CD4-positive, alpha-beta T cell (primary cell): Measurements from ENCODE around the gene WFDC5. TPM values are rescaled to one million over a fixed set of nuclear protein-coding genes. Genes with fewer than 3 reads are reported as not detected.

Experiments
- ATAC-seq: fragments of 200-7000 bp; cut with Tn5 transposase; one replicate; pipeline ENCODE4 v1.10.0; 2022; ENCODE audit warnings: mild to moderate bottlenecking; ENCODE audit not compliant: poor library complexity
- CTCF ChIA-PET: fragments of 350-600 bp; sonication (Branson Sonifier 250); formaldehyde crosslinking; loops from one replicate; lab custom pipeline; 2021; ENCODE audit warnings: antibody characterized with exemption, inconsistent platforms; lab: Charles Lee
- POLR2A ChIA-PET: fragments of 350-600 bp; sonication (Branson Sonifier 250); formaldehyde crosslinking; loops from one replicate; lab custom pipeline; 2021; ENCODE audit warnings: antibody characterized with exemption, inconsistent platforms; lab: Charles Lee
- DNase-seq, 14 experiments: peaks; one replicate each; pipeline ENCODE4 v3.0.0-alpha.2; 2013 to 2020; ENCODE audit warnings: mixed read lengths in 2 of 14
- H3K27ac ChIP-seq, 2 donors: one replicate each; pipeline versions ENCODE4 v1.5.1 to v1.7.0; 2013; ENCODE audit warnings: low read length in 2 of 2, low read depth in 1 of 2, mild to moderate bottlenecking in 1 of 2
- H3K27me3 ChIP-seq, 2 experiments: 1 replicate in 1 of 2; 2 replicates in 1 of 2; pipeline versions ENCODE4 v1.6.1 to v1.7.0; 2013; ENCODE audit warnings: low read length in 2 of 2, control low read depth in 1 of 2, mild to moderate bottlenecking in 1 of 2, moderate library complexity in 1 of 2; ENCODE audit not compliant: insufficient read depth in 2 of 2, control insufficient read depth in 1 of 2
- H3K36me3 ChIP-seq: one replicate; pipeline ENCODE4 v1.6.1; 2013; ENCODE audit warnings: low read length, control low read depth; ENCODE audit not compliant: insufficient read depth
- H3K4me1 ChIP-seq: one replicate; pipeline ENCODE4 v1.6.1; 2013; ENCODE audit warnings: low read length, control low read depth; ENCODE audit not compliant: insufficient read depth
- H3K4me3 ChIP-seq: one replicate; pipeline ENCODE4 v1.5.1; 2013; ENCODE audit warnings: mild to moderate bottlenecking, low read length, moderate library complexity
- H3K9me3 ChIP-seq, 2 experiments: 1 replicate in 1 of 2; 2 replicates in 1 of 2; pipeline versions ENCODE4 v1.6.1 to v1.7.0; 2013; ENCODE audit warnings: low read length in 2 of 2, mild to moderate bottlenecking in 2 of 2, control low read depth in 1 of 2, moderate library complexity in 1 of 2; ENCODE audit not compliant: control insufficient read depth in 1 of 2, insufficient read depth in 1 of 2
- H3K27ac Mint-ChIP-seq: one replicate; pipeline ENCODE4 v1.8.0; 2020; ENCODE audit warnings: mixed read lengths
- H3K27me3 Mint-ChIP-seq: one replicate; pipeline ENCODE4 v1.8.0; 2021; ENCODE audit warnings: mixed read lengths
- H3K36me3 Mint-ChIP-seq: one replicate; pipeline ENCODE4 v1.8.0; 2021; ENCODE audit warnings: low read depth, mixed read lengths
- H3K4me1 Mint-ChIP-seq: one replicate; pipeline ENCODE4 v1.8.0; 2021; ENCODE audit warnings: low read depth, mixed read lengths
- H3K4me3 Mint-ChIP-seq: one replicate; pipeline ENCODE4 v1.8.0; 2020; ENCODE audit warnings: mild to moderate bottlenecking, mixed read lengths
- H3K9me3 Mint-ChIP-seq: one replicate; pipeline ENCODE4 v1.8.0; 2020; ENCODE audit warnings: mixed read lengths
- CTCF ChIP-seq: fragments of 200-600 bp; IDR thresholded peaks from one replicate; pipeline ENCODE4 v1.8.0; 2022; ENCODE audit warnings: antibody characterized with exemption, mild to moderate bottlenecking
- intact Hi-C, 2 experiments: fragments of 100-400 bp; cut with DNase I in 1 of 2; cut with micrococcal nuclease in 1 of 2; formaldehyde crosslinking; loops; one replicate each; pipeline versions ENCODE4 v1.15.1 to v1.9.0; 2023 to 2025; cut with DNase I, micrococcal nuclease
- total RNA-seq, 174 experiments: library from RNA in 2 of 174; stranded (reverse) in 2 of 174; gene quantifications; one replicate each; pipeline ENCODE4 v1.2.3 and lab custom pipeline; 2021 to 2026

The WFDC5 gene
- total RNA-seq, 2 experiments from 2014 or later, result not detected

GRCh38 chr20:45105317-45105716 is 9.7 kb downstream of the WFDC5 start:
- intact Hi-C loops, result no loop called here
- H3K4me1 ChIP-seq, result peaks cover 7% of the 10 kb centered on the region
- Mint-ChIP-seq H3K4me1 (no peaks in the 10 kb centered on the region), H3K4me3 (no peak overlapping the region), H3K27me3 (peaks cover 29% of the 10 kb centered on the region), H3K9me3 (no peaks in the 10 kb centered on the region), H3K27ac (no peak overlapping the region), H3K36me3 (no peaks in the 10 kb centered on the region)
- no peak for TF ChIP-seq CTCF
- peaks cover 0 to 12% of the 10 kb centered on the region in 2 experiments for H3K27me3 ChIP-seq
- no peak overlapping the region for H3K27ac ChIP-seq
- ChIA-PET POLR2A (no interaction called here), CTCF (interaction anchor here (1.4 kb wide), 1 partner anchor 10 kb away, joined by 3 read pairs; no protein-coding TSS in a partner anchor)
- DNase-seq (no peak), ATAC-seq (no peak)
- peaks cover 0 to 6% of the 10 kb centered on the region in 2 experiments for H3K9me3 ChIP-seq
- H3K36me3 ChIP-seq, result no peaks in the 10 kb centered on the region
- no peak overlapping the region for H3K4me3 ChIP-seq

- intact Hi-C loops, result no loop called here
- peaks cover under 1 to 17% of the 10 kb centered on the region in 2 experiments for H3K27me3 ChIP-seq
- no peak overlapping the region for H3K4me3 ChIP-seq
- Mint-ChIP-seq H3K36me3 (no peaks in the 10 kb centered on the region), H3K4me3 (no peak overlapping the region), H3K4me1 (no peaks in the 10 kb centered on the region), H3K9me3 (no peaks in the 10 kb centered on the region), H3K27ac (no peak overlapping the region), H3K27me3 (peaks cover 34% of the 10 kb centered on the region)
- H3K4me1 ChIP-seq, result peaks cover 7% of the 10 kb centered on the region
- ChIA-PET CTCF (interaction anchor here (1.4 kb wide), 1 partner anchor 9 kb away, joined by 3 read pairs; no protein-coding TSS in a partner anchor), POLR2A (no interaction called here)
- DNase-seq, result no peak
- peaks cover 0 to 6% of the 10 kb centered on the region in 2 experiments for H3K9me3 ChIP-seq
- TF ChIP-seq CTCF, result no peak
- no peak overlapping the region for H3K27ac ChIP-seq
- no peak for ATAC-seq
- no peaks in the 10 kb centered on the region for H3K36me3 ChIP-seq
These were observed 10.2 kb downstream of the WFDC5 start for GRCh38 chr20:45104786-45105185.

GRCh38 chr20:45103072-45103471 is 11.9 kb downstream of the WFDC5 start:
- ChIA-PET CTCF (no interaction called here), POLR2A (no interaction called here)
- no peak overlapping the region for H3K4me3 ChIP-seq
- H3K27ac Mint-ChIP-seq, result no peak overlapping the region
- no peak overlapping the region for H3K27ac ChIP-seq
- no peak for ATAC-seq
- peaks cover 0 to 8% of the 10 kb centered on the region in 2 experiments for H3K9me3 ChIP-seq
- no peak overlapping the region for H3K4me3 Mint-ChIP-seq
- H3K4me1 ChIP-seq, result peaks cover 10% of the 10 kb centered on the region
- peaks cover 7 to 33% of the 10 kb centered on the region in 2 experiments for H3K27me3 ChIP-seq
- no peaks in the 10 kb centered on the region for H3K36me3 Mint-ChIP-seq
- intact Hi-C loops, result no loop called here
- TF ChIP-seq CTCF, result no peak
- no peaks in the 10 kb centered on the region for H3K36me3 ChIP-seq
- H3K9me3 Mint-ChIP-seq, result no peaks in the 10 kb centered on the region
- peaks cover 47% of the 10 kb centered on the region for H3K27me3 Mint-ChIP-seq
- peaks cover 5% of the 10 kb centered on the region for H3K4me1 Mint-ChIP-seq
- no peak for DNase-seq
